ENCODE data around the gene NPR3. TPM values are rescaled to one million over a fixed set of nuclear protein-coding genes. Genes with fewer than 3 reads are reported as not detected.

NPR3 gene
- total and polyA plus RNA-seq, 2 of the 8 experiments (the other 6 are each of a cell fraction or from before 2014, with no cell fraction given): not detected

DNA sequence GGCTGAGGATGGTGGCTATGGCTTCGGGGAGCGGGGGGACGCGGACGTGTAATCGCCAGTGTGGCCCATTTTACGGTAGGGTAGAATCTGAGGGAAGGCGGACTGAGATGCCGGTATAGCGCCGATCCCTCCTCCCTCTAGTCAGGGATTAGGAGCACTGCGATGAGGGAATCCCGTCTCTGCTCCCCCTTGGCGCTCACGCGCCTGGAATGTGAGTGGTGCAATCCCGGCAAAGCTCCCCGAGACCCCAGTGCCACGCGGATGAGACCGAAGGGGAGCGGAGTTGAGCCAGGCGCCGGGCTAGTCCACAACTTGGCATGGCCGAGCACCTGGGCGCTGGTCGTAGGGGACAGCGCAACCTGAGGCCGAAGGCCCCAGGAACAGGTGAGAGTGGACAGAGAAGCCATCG, 2.2 kb downstream of the NPR3 start:
- Histone ChIP-seq H2AFZ (ENCODE audit: low read length) (0 out of 2 replicates have a peak overlapping the region, but pooled peaks have one; percentile 56), H3K27me3 (replicated peaks in 1 of 4; ENCODE audit: control insufficient read depth in 3 of 4, extremely low read depth in 1 of 4, insufficient read depth in 3 of 4, low read length in 3 of 4) (peaks cover 49 to 74% (median 66%) of the 10 kb centered on the region in 4 experiments), H4K20me1 (replicated peaks in 1 of 2; ENCODE audit: control insufficient read depth in 1 of 2, insufficient read depth in 2 of 2, low read length in 2 of 2) (peaks cover 4 to 12% of the 10 kb centered on the region in 2 experiments), H3K23me2 (ENCODE audit: low read depth, low read length) (peaks cover 23% of the 10 kb centered on the region), H2AK5ac (ENCODE audit: low read depth, low read length) (no peak overlapping the region), H3K18ac (ENCODE audit: extremely low read depth, low read length) (no peak overlapping the region), H3K9ac (replicated peaks in 1 of 4; ENCODE audit: extremely low read depth in 1 of 4, low read depth in 3 of 4, low read length in 3 of 4) (no peak overlapping the region), H3K79me1 (ENCODE audit: low read depth, low read length) (no peaks in the 10 kb centered on the region), H2BK20ac (ENCODE audit: low read length) (no peak overlapping the region), H3K56ac (replicated peaks; ENCODE audit: insufficient read length, low read depth, low read length) (no peak overlapping the region), H3K4ac (replicated peaks; ENCODE audit: insufficient read length, low read depth, low read length) (no peak overlapping the region), H3K4me2 (ENCODE audit: insufficient read depth in 1 of 2, low read depth in 2 of 2, low read length in 2 of 2) (peak overlapping the region; percentile 84 to 95), H3K14ac (ENCODE audit: insufficient read length) (no peak overlapping the region), H2BK120ac (replicated peaks; ENCODE audit: low read depth, low read length) (no peak overlapping the region), H3K36me3 (ENCODE audit: control insufficient read depth in 2 of 4, insufficient read depth in 4 of 4, low read length in 3 of 4) (peaks cover 0 to 5% (median 0%) of the 10 kb centered on the region in 4 experiments; a peak in 1 of 8 replicates), H2BK5ac (ENCODE audit: low read depth, low read length) (no peak overlapping the region), H3K4me3 (ENCODE audit: extremely low read depth in 1 of 4, insufficient read depth in 2 of 4, low read depth in 3 of 4, low read length in 4 of 4) (peak overlapping the region; percentile 26 to 55 (median 33); a peak in 7 of 8 replicates), H3K9me3 (ENCODE audit: insufficient read depth in 2 of 2, low read depth in 1 of 2, low read length in 1 of 2) (no peaks in the 10 kb centered on the region), H2BK15ac (ENCODE audit: low read length) (peak overlapping the region; percentile 16; the same call in 1 of the 2 replicates), H4K5ac (ENCODE audit: insufficient read length, low read depth, low read length) (no peak overlapping the region), H3K79me2 (ENCODE audit: control insufficient read depth in 1 of 2, insufficient read depth in 2 of 2, low read length in 2 of 2) (no peaks in the 10 kb centered on the region), H3K27ac (ENCODE audit: low read depth, low read length) (no peak overlapping the region), H3K4me1 (replicated peaks in 1 of 4; ENCODE audit: control insufficient read depth in 3 of 4, insufficient read depth in 4 of 4, low read length in 3 of 4) (peaks cover 0 to 27% (median 12%) of the 10 kb centered on the region in 4 experiments; a peak in 5 of 7 replicates), H3K23ac (ENCODE audit: insufficient read length) (no peak overlapping the region), H4K8ac (ENCODE audit: extremely low read depth, insufficient read depth, low read length) (no peak overlapping the region; the same call in 1 of the 2 replicates), H2BK12ac (ENCODE audit: low read depth, low read length) (no peak overlapping the region), H4K91ac (replicated peaks; ENCODE audit: insufficient read length, low read length) (no peak overlapping the region)
- 6% methylated on average over 30 of the region's 30 CpGs; no CpG with 5 or more reads in 1 of the 2 experiments for WGBS, 2 experiments (ENCODE audit: extremely low coverage in 1 of 2, insufficient coverage in 1 of 2, insufficient read length in 1 of 2, insufficient replicate concordance in 2 of 2, low coverage in 1 of 2, low lambda C conversion rate in 2 of 2, missing lambda C conversion rate in 1 of 2)
- ChIA-PET CTCF (ENCODE audit: partially characterized antibody) (interaction anchor here (0.6 to 2.7 kb wide), 13 partner anchors 16 to 682 kb away, joined by 3 to 15 read pairs (median 3); no protein-coding TSS in a partner anchor), POLR2A (ENCODE audit: partially characterized antibody) (interaction anchor here (0.5 kb wide), 1 partner anchor 107 kb away, joined by 3 read pairs; no protein-coding TSS in a partner anchor)
- DNase-seq (ENCODE audit: low read depth in 1 of 2, low spot score in 2 of 2): peak in 1 of 2 experiments; percentile 70
- no peak for FAIRE-seq
- TF ChIP-seq KDM4A (IDR thresholded peaks at IDR 0.05; ENCODE audit: low read depth, low read length, severe bottlenecking) (peak; percentile 78), SUZ12 (IDR thresholded peaks at IDR 0.05; ENCODE audit: low read length) (peak; percentile 85), CHD1 (IDR thresholded peaks at IDR 0.05; ENCODE audit: low read depth, low read length) (no peak), CEBPB (IDR thresholded peaks at IDR 0.05; ENCODE audit: low read depth, low read length) (0 out of 2 replicates have a peak, but pooled peaks have one; percentile 25), EZH2 (IDR thresholded peaks at IDR 0.05; ENCODE audit: low read depth, low read length, severe bottlenecking) (peak; percentile 83)

All from H1 (cell line).